PC-3 (cell line): ENCODE results near the gene PFKL. TPM values are rescaled to one million over a fixed set of nuclear protein-coding genes. Genes with fewer than 3 reads are reported as not detected.
A peak's percentile ranks its signal among the peaks of the same experiment; 100 is the strongest.

Experiments used
- ATAC-seq: fragments of 200-7000 bp; cut with Tn5 transposase; 2 replicates; pipeline ENCODE4 v1.9.1; 2020; ENCODE audit warnings: mild to moderate bottlenecking, moderate library complexity
- BruUV-seq: library from RNA; stranded (reverse); fragments of 400-500 nt; replicated peaks from 2 replicates; lab custom pipeline; 2021; lab: Mats Ljungman, UMichigan
- CTCF ChIA-PET: fragments of 300-600 bp; sonication (Branson Sonifier 250); formaldehyde crosslinking; loops from one replicate; lab custom pipeline; 2022; ENCODE audit warnings: antibody characterized with exemption; lab: Charles Lee
- POLR2A ChIA-PET: fragments of 300-600 bp; sonication (Branson Sonifier 250); formaldehyde crosslinking; loops from one replicate; lab custom pipeline; 2022; ENCODE audit warnings: antibody characterized with exemption; ENCODE audit not compliant: unreplicated experiment; lab: Charles Lee
- DNase-seq: peaks from one replicate; pipeline ENCODE4 v3.0.0-alpha.2; 2015
- H2AFZ ChIP-seq: fragments of 300-600 bp; sonication (generic); 2 replicates; pipeline ENCODE4 v1.6.0; 2016; ENCODE audit warnings: antibody characterized with exemption, low read length
- H3F3A ChIP-seq: fragments of 300-600 bp; sonication (generic); one replicate; pipeline ENCODE4 v1.6.0; 2017; ENCODE audit warnings: antibody characterized with exemption, low read length, control low read depth, mild to moderate bottlenecking; ENCODE audit not compliant: unreplicated experiment
- H3K27ac ChIP-seq: fragments of 300-600 bp; sonication (generic); 2 replicates; pipeline ENCODE4 v1.5.1; 2016; ENCODE audit warnings: mild to moderate bottlenecking, low read length
- H3K27me3 ChIP-seq: fragments of 300-600 bp; sonication (generic); 2 replicates; pipeline ENCODE4 v1.6.1; 2016; ENCODE audit warnings: low read length, mixed read lengths
- H3K36me3 ChIP-seq: fragments of 300-600 bp; sonication (generic); 2 replicates; pipeline ENCODE4 v1.6.1; 2016; ENCODE audit warnings: low read depth, mixed run types, low read length, mixed read lengths
- H3K4me1 ChIP-seq: fragments of 300-600 bp; sonication (generic); 2 replicates; pipeline ENCODE4 v1.5.1; 2016; ENCODE audit warnings: low read length; ENCODE audit not compliant: insufficient read depth
- H3K4me2 ChIP-seq: fragments of 300-600 bp; sonication (generic); 2 replicates; pipeline ENCODE4 v1.6.0; 2016; ENCODE audit warnings: low read length
- H3K4me3 ChIP-seq: fragments of 300-600 bp; sonication (generic); 2 replicates; pipeline ENCODE4 v1.5.1; 2016; ENCODE audit warnings: mild to moderate bottlenecking, low read length, mixed read lengths
- H3K79me2 ChIP-seq: fragments of 300-600 bp; sonication (generic); 2 replicates; pipeline ENCODE4 v1.6.1; 2017; ENCODE audit warnings: low read length, mixed read lengths
- H3K9ac ChIP-seq: fragments of 300-600 bp; sonication (generic); 2 replicates; pipeline ENCODE4 v1.6.0; 2016; ENCODE audit warnings: mild to moderate bottlenecking, low read length
- H3K9me2 ChIP-seq: fragments of 300-600 bp; sonication (generic); replicated peaks from 2 replicates; pipeline ENCODE4 v1.6.1; 2016; ENCODE audit warnings: mixed run types, low read length, mixed read lengths
- H3K9me3 ChIP-seq: fragments of 300-600 bp; sonication (generic); 2 replicates; pipeline ENCODE4 v1.6.1; 2016; ENCODE audit warnings: low read length, mixed read lengths
- H4K20me1 ChIP-seq: fragments of 300-600 bp; sonication (generic); 2 replicates; pipeline ENCODE4 v1.6.1; 2016; ENCODE audit warnings: low read length, mixed read lengths
- CTCF ChIP-seq: fragments of 300-600 bp; sonication (generic); conservative IDR thresholded peaks from 2 replicates; pipeline ENCODE4 v1.5.1; 2017; ENCODE audit warnings: antibody characterized with exemption, low read depth, mild to moderate bottlenecking, low read length
- EZH2 ChIP-seq: fragments of 300-600 bp; sonication (generic); IDR thresholded peaks from one replicate; pipeline ENCODE4 v1.6.1; 2017; ENCODE audit warnings: antibody characterized with exemption, mild to moderate bottlenecking, low read length; ENCODE audit not compliant: unreplicated experiment
- EZH2phosphoT487 ChIP-seq: fragments of 300-600 bp; sonication (generic); IDR thresholded peaks from 2 replicates; pipeline ENCODE4 v1.6.1; 2018; ENCODE audit warnings: mild to moderate bottlenecking, antibody characterized with exemption, low read length, borderline replicate concordance
- intact Hi-C: fragments of 100-400 bp; cut with micrococcal nuclease; formaldehyde crosslinking; loops from 2 replicates; pipeline ENCODE4 v1.9.0; 2023
- total RNA-seq: library from RNA; depleted of rRNA; stranded (reverse); fragments of >200 nt; gene quantifications from 2 replicates; pipeline ENCODE4 v1.2.3, GENCODE V29; 2014

PFKL gene
- total RNA-seq, 1 experiment from 2014 or later = 223 TPM

- Histone ChIP-seq H3K4me1 (no peaks in the 10 kb centered on the region), H3K36me3 (no peaks in the 10 kb centered on the region), H3K79me2 (no peaks in the 10 kb centered on the region), H2AFZ (no peak within 1 kb of the TSS), H3K9me3 (no peaks in the 10 kb centered on the region), H3K27me3 (no peaks in the 10 kb centered on the region), H3F3A (no peaks in the 10 kb centered on the region), H3K4me2 (no peak within 1 kb of the TSS), H3K4me3 (no peak within 1 kb of the TSS), H3K9ac (no peak within 1 kb of the TSS), H4K20me1 (no peaks in the 10 kb centered on the region), H3K27ac (no peak within 1 kb of the TSS), H3K9me2 (no peaks in the 10 kb centered on the region)
- intact Hi-C loops = no loop called here
- DNase-seq (no peak), ATAC-seq (peak; percentile 36; the same call in 1 of the 2 replicates)
- no TSS peak for BruUV-seq
- ChIA-PET POLR2A (no interaction called here), CTCF (no interaction called here)
- TF ChIP-seq EZH2phosphoT487 (no peak), EZH2 (no peak), CTCF (no peak)
Measured at GRCh38 chr21:44285138-44285992, 14.5 kb upstream of the PFKL start, which contains the start of gene AIRE. TSS of gene AIRE (plus strand) at chr21:44285876. CDS start at chr21:44286007, 131 bp downstream.

GRCh38 chr21:44286086-44286715 is 13.7 kb upstream of the PFKL start:
- ATAC-seq = no peak
- intact Hi-C loops = no loop called here
- Histone ChIP-seq H3K79me2 (no peaks in the 10 kb centered on the region), H3K4me2 (no peak overlapping the region), H4K20me1 (no peaks in the 10 kb centered on the region), H3K36me3 (no peaks in the 10 kb centered on the region), H3K9me3 (no peaks in the 10 kb centered on the region), H3K4me3 (no peak overlapping the region), H3K27me3 (no peaks in the 10 kb centered on the region), H3K4me1 (no peaks in the 10 kb centered on the region), H2AFZ (no peak overlapping the region), H3F3A (no peaks in the 10 kb centered on the region), H3K9me2 (no peaks in the 10 kb centered on the region), H3K27ac (no peak overlapping the region), H3K9ac (no peak overlapping the region)
- TF ChIP-seq CTCF (no peak), EZH2 (no peak), EZH2phosphoT487 (no peak)
- ChIA-PET CTCF (no interaction called here), POLR2A (no interaction called here)
- no peak for DNase-seq
- no TSS peak for BruUV-seq
